Stimulated activated CD4-positive, alpha-beta T cell treated with anti-CD3 and anti-CD28 coated beads, Interleukin-4, amount 100 ng/mL, for 24 hours (primary cell): ENCODE results near the gene PRORP.
A peak's percentile ranks its signal among the peaks of the same experiment; 100 is the strongest.
"Not testable (repeated sequence)": the region's sequence is repeated elsewhere in the genome, so short reads cannot be mapped to it uniquely, and the experiment has no call there.

ENCODE experiments used
- DNase-seq: peaks from one replicate; pipeline ENCODE4 v3.0.0-alpha.2; 2020

The PRORP gene

DNA sequence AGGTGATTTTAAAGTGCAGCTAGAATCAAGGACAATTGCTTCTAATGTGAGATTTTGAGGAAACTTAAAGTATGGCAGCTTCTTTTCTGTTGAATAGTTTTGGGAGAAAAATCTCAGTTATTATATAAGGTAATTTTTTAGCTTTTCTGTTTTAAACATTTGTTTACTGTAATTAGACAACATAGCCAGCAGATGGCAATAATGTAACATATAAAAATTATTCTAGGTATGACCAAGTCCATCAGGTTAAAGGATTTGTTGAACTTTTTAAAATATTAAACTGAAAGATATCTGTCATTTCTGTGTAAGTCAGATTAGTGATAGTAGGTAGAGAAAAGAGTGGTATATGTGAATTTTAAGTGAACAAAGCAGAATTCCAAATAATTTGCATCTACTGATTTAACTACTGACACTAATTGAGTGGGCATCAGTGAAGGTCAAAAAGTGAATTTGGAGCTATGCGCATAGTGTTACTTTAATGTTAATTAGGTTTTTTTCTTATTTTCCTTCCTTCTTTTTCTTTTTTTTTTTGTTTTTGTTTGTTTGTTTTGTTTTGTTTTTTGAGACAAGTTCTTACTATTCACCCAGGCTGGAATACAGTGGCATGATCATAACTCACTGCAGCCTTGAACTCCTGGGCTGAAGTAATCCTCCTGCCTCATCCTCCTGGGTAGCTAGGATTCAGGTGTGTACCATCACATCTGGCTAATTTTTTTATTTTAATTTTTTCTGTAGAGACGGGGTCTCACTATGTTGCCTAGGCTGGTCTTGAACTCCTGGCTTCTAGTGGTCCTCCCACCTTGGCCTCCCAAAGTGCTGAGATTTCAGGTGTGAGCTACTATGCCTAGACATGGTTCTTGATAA, 18.6 kb downstream of the PRORP start:
- DNase-seq, result no peak

GRCh38 chr14:35144029-35144428, 21.7 kb downstream of the PRORP start:
- DNase-seq, result no peak

GRCh38 chr14:35146711-35147149, 24.4 kb downstream of the PRORP start:
- no peak for DNase-seq

DNA sequence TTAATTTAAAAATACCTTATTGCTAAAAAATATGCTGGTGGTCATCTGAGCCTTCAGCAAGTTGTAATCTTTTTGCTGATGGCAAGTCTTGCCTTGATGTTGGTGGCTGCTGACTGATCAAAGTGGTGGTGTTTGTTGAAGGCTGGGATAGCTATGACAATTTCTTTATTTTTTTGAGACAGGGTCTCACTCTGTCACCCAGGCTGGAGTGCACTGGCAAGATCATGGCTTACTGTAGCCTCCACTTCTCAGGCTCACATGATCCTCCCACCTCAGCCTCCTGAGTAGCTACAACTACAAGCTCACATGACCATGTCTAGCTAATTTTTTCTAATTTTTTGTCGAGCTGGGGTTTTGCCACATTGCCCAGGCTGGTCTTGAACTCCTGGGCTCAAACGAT, 24.8 kb downstream of the PRORP start:
- no peak for DNase-seq

GRCh38 chr14:35147711-35148110, 25.4 kb downstream of the PRORP start:
- DNase-seq, result no peak

DNA sequence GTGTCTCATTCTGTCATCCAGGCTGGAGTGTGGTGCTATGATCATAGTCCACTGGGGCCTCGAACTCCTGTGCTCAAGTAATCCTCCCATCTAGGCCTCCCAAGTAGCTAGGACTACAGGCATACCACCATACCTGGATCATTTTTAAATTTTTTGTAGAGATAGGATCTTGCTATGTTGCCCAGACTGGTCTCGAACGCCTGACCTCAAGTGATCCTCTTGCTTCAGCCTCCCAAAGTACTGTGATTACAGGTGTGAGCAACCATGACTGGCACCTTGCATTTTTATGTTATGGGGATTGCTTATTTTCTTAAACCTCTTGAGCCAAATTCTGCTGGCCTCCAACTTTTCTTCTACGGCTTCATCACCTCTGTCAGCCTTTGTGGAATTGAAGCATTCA, 26.9 kb downstream of the PRORP start:
- DNase-seq, result no peak

DNA sequence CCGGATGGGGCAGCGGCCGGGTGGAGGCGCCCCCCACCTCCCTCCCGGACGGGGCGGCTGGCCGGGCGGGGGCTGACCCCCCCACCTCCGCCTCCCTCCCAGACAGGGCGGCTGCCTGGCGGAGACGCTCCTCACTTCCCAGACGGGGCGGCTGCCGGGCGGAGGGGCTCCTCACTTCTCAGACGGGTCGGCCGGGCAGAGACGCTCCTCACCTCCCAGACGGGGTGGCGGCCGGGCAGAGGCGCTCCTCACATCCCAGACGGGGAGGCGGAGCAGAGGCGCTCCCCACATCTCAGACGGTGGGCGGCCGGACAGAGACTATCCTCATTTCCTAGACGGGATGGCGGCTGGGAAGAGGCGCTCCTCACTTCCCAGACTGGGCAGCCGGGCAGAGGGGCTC, 30.2 kb downstream of the PRORP start:
- not testable (repeated sequence) for DNase-seq

- no peak for DNase-seq
These were observed 31.7 kb downstream of the PRORP start for GRCh38 chr14:35154016-35154415.

- no peak for DNase-seq
These were observed 33.6 kb downstream of the PRORP start for GRCh38 chr14:35155962-35156361.

DNA sequence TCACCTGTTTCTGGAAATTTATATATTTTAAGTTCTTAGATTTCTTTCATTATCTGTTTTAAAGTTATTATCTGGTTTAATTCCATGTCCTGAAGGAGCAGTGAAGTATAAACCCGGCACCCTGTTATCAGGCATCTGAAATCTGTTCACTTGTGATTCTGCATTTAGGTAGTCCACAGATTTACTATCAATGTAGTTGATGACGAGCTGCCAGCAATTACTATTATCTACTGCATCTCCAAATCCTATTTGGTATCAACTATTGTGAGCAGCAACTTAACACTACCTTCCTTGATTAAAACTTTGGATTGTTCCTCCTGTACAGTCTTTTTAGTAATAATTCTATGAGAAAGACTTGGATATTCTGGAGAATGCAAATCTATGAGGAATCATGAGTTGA, 36.1 kb downstream of the PRORP start:
- DNase-seq, result no peak

DNA sequence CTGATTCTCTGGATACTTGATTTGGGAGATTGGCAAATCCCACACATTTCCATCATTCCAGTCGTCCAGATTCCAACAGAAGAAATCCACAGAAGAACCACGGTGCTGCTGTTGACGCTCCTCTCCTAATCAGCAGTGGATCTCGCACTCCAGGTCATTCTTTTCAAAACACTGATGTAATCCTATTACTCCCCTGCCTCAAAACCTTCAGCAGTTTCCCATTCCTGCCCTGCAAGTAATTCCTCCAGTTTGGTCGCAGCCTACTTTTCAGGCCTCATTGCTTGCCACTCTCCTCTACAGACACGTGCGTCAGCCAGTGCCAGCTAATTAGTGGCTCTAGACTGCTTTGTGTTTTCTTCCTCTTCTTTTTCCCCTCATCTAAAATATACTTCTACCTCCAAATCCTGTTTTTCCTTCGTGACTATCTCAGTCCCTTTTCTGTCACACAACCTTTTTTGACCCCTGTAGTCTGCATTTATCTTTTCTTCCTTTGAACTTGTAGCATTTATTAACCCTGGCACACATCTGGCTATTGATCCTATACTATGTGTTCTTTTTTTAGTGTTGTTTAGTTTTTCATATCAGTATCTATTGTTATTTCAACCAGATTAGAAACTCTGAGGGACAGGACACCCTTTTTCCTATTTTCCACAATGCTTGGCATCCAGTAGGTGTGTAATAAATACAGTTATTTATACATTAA, 36.8 kb downstream of the PRORP start:
- DNase-seq, result no peak

- no peak for DNase-seq
These were observed 37.5 kb downstream of the PRORP start for GRCh38 chr14:35159742-35160409.

DNA sequence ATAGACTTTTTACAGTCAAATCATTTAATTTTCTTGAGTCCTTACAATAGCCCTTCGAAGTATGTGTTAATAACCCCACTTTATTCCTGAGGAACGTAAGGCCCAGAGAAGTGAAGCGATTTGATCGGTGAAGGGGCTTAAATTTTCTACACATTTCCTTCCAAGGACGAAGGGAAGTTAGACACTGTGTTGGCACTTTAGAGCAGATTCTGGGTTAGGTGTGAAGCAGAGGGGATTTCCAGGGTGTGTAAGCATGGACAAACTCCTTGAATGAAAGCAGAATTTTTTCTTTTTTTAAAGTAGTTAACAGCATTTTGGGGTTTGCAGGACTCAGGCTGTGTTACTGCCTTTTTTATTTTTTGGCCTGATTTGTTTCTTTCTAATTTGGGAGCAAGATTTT, 38.9 kb downstream of the PRORP start:
- peak; percentile 35 for DNase-seq

- no peak for DNase-seq
These were observed 41.0 kb downstream of the PRORP start for GRCh38 chr14:35163384-35163783.

GRCh38 chr14:35164849-35165248, 42.5 kb downstream of the PRORP start:
- no peak for DNase-seq

GRCh38 chr14:35167496-35167895, 45.1 kb downstream of the PRORP start:
- no peak for DNase-seq
